BLaER1 treated with 17β-estradiol and CSF1 and Interleukin-3, amounts not matched to agents 10 nM and 100 nM (cell line): ENCODE results near the gene MAP2K6.
A peak's percentile ranks its signal among the peaks of the same experiment; 100 is the strongest.

Source experiments
- H3K27ac ChIP-seq, 11 experiments: shearing (Covaris generic); formaldehyde crosslinking; 2 replicates each; pipeline ENCODE4 v1.8.1; 2022
- H3K27me3 ChIP-seq, 11 experiments: shearing (Covaris generic); formaldehyde crosslinking; 2 replicates each; pipeline ENCODE4 v1.8.1; 2022
- H3K36me3 ChIP-seq, 11 experiments: shearing (Covaris generic); formaldehyde crosslinking; 2 replicates each; pipeline ENCODE4 v1.8.1; 2022
- H3K4me1 ChIP-seq, 10 experiments: shearing (Covaris generic); formaldehyde crosslinking; 2 replicates each; pipeline ENCODE4 v1.8.1; 2022
- H3K4me2 ChIP-seq, 11 experiments: shearing (Covaris generic); formaldehyde crosslinking; 2 replicates each; pipeline ENCODE4 v1.8.1; 2022
- H3K4me3 ChIP-seq, 10 experiments: shearing (Covaris generic); formaldehyde crosslinking; 2 replicates each; pipeline ENCODE4 v1.8.1; 2022
- H3K9ac ChIP-seq, 11 experiments: shearing (Covaris generic); formaldehyde crosslinking; 2 replicates each; pipeline ENCODE4 v1.8.1; 2022
- H3K9me3 ChIP-seq, 11 experiments: shearing (Covaris generic); formaldehyde crosslinking; replicated peaks in 1 of 11; 2 replicates each; pipeline ENCODE4 v1.8.1; 2022
- H4K20me1 ChIP-seq, 11 experiments: shearing (Covaris generic); formaldehyde crosslinking; 2 replicates each; pipeline ENCODE4 v1.8.1; 2022
- Cebpa-rat ChIP-seq, 11 experiments: shearing (Covaris generic); IDR thresholded peaks; 2 replicates each; pipeline ENCODE4 v1.8.1; 2022

The MAP2K6 gene

GRCh38 chr17:69572747-69573146, 158.2 kb downstream of the MAP2K6 start:
- no peaks in the 10 kb centered on the region for H3K27me3 ChIP-seq
- no peaks in the 10 kb centered on the region for H3K36me3 ChIP-seq
- no peak overlapping the region for H3K9ac ChIP-seq
- H3K4me3 ChIP-seq: no peak overlapping the region
- peaks cover 0 to 28% (median 15%) of the 10 kb centered on the region in 11 experiments; a peak in 9 of 22 replicates for H3K9me3 ChIP-seq
- TF ChIP-seq Cebpa-rat (IDR thresholded peaks at IDR 0.05): no peak
- peak overlapping the region in 5 of 11 experiments; percentile 4 to 21 (median 18); a peak in 7 of 22 replicates for H3K4me2 ChIP-seq
- peaks cover 20 to 86% (median 60%) of the 10 kb centered on the region in 10 experiments for H3K4me1 ChIP-seq
- no peaks in the 10 kb centered on the region for H4K20me1 ChIP-seq
- peak overlapping the region in 3 of 11 experiments; percentile 37 to 42 (median 38); a peak in 2 of 22 replicates for H3K27ac ChIP-seq

DNA sequence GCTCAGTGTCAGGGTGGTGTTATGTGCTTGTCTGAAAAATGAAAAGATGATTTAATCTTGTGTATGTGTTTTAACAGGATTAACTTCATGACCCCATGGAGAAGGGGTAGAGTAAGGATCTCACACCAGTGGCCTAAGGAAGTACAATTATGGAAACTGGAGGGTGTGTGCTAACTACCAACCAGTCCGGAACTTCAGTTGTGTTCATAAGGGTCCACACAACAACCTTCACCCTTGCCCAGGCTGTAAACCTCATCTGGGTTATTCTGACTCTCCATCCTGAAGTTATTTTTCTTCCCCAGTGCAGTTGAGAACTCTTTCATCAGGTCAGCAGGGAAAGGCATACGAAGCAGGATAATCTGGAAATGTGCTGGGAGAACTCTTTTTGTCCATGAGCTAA, 158.9 kb downstream of the MAP2K6 start:
- Histone ChIP-seq H3K9ac (peak overlapping the region in 1 of 11 experiments; percentile 48; a peak in 1 of 22 replicates), H4K20me1 (no peaks in the 10 kb centered on the region), H3K27ac (peak overlapping the region in 5 of 11 experiments; percentile 31 to 89 (median 79); a peak in 9 of 22 replicates), H3K4me1 (peaks cover 20 to 91% (median 66%) of the 10 kb centered on the region in 10 experiments), H3K27me3 (no peaks in the 10 kb centered on the region), H3K4me3 (no peak overlapping the region), H3K36me3 (no peaks in the 10 kb centered on the region), H3K4me2 (peak overlapping the region in 9 of 11 experiments; percentile 16 to 94 (median 45); a peak in 13 of 22 replicates), H3K9me3 (peaks cover 0 to 28% (median 15%) of the 10 kb centered on the region in 11 experiments; a peak in 9 of 22 replicates)
- no peak for TF ChIP-seq Cebpa-rat (IDR thresholded peaks at IDR 0.05)

DNA sequence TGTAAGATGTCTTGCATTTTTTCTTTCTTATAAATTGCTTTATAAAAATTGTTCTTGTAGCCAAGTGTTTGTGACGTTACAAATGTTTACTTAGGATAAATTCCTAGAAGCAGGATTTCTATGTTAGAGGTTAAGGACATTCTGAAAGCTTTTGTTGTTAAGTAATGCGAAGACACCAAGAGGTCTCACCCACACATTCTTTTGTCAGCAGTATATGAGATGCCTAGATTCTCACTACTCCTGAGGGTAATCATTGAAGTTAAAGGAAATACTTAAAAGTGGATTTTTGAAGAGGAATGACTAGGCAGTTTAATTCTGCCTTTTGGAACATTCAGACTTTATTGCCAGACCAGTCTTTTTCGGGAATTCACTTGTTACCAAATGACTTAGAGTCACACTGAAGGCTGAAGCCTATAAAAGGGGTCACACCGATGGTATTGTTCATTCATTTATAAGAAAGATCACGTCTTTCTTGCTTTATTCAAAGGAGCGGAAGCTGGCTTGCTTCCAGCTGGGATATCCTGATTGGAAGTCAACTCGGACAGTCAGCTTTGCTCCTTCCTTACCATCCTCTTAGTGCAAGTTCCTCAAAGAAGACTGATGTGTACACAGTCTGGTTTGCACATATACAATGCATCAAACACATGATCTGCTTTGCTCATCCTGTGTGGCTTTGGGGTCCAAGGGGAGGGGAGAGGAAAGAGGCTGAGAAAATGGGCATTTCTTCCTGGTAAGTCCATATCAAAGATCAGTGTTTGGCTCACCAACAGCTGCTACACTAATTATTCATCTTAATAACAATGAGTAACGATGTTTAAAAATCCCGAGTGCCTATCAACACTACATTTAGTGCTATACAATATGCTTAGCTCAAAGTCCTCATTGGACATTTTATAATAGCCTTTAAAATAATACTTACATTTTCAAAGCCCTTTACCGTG, 160.0 kb downstream of the MAP2K6 start:
- H3K27me3 ChIP-seq: no peaks in the 10 kb centered on the region
- peaks cover 20 to 99% (median 74%) of the 10 kb centered on the region in 10 experiments for H3K4me1 ChIP-seq
- H3K4me2 ChIP-seq: peak overlapping the region; percentile 54 to 94 (median 72)
- H3K9ac ChIP-seq: peak overlapping the region in 6 of 11 experiments; percentile 12 to 71 (median 38); a peak in 10 of 22 replicates
- H4K20me1 ChIP-seq: no peaks in the 10 kb centered on the region
- TF ChIP-seq Cebpa-rat (IDR thresholded peaks at IDR 0.05): no peak
- H3K4me3 ChIP-seq: no peak overlapping the region; a peak in 1 of 20 replicates
- peak overlapping the region in 9 of 11 experiments; percentile 12 to 89 (median 64); a peak in 16 of 22 replicates for H3K27ac ChIP-seq
- H3K9me3 ChIP-seq: peaks cover 0 to 28% (median 15%) of the 10 kb centered on the region in 11 experiments; a peak in 9 of 22 replicates
- no peaks in the 10 kb centered on the region for H3K36me3 ChIP-seq

DNA sequence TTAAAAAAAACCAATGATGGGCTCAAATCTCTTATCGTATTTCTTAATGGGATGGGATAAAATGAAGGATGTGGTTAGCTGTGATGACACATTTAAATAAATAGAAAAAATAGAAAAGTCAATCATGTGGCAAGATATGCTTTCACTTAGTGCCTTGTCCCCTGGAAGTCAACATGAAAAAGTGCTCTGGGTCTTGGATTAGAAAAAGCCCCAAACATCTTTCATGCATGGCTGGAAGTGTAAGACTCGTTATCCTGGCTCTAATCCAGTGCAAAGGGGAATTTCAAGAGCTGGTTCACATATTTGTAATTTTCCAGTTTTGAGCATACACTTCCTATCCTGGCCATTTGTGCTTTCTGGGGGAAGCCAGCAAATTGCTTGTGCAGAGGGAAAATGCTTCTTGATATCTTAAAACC, 160.9 kb downstream of the MAP2K6 start:
- H3K4me1 ChIP-seq: peaks cover 21 to 99% (median 79%) of the 10 kb centered on the region in 10 experiments
- H3K9ac ChIP-seq: peak overlapping the region in 8 of 11 experiments; percentile 3 to 71 (median 34); a peak in 11 of 22 replicates
- no peak overlapping the region; a peak in 1 of 20 replicates for H3K4me3 ChIP-seq
- peaks cover 0 to 28% (median 15%) of the 10 kb centered on the region in 11 experiments; a peak in 9 of 22 replicates for H3K9me3 ChIP-seq
- H3K36me3 ChIP-seq: no peaks in the 10 kb centered on the region
- 0 out of 22 replicates have a peak, but pooled peaks of 1 of the 11 experiments have one; percentile 13 for TF ChIP-seq Cebpa-rat (IDR thresholded peaks at IDR 0.05)
- H4K20me1 ChIP-seq: no peaks in the 10 kb centered on the region
- peak overlapping the region; percentile 54 to 94 (median 72) for H3K4me2 ChIP-seq
- H3K27me3 ChIP-seq: no peaks in the 10 kb centered on the region
- H3K27ac ChIP-seq: peak overlapping the region in 9 of 11 experiments; percentile 13 to 89 (median 64); a peak in 17 of 22 replicates

DNA sequence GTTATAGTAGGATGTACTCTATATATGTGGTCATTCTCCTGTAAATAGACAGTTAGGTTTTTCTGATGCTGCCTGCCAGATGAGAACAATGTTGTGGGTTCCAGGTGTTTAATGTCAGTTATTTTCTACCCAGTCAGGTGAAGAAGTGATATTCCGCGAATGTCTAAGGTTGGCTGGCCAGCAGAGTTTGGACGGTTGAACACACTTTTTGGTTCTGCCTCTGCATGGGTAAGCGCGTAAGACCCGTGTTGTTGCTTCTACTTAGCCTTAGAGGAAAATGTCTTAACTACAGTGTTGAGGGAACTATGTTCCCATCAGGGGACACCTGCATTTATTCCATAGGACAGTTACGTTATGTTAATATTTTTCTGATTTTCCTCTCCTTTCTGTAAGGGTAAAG, 162.6 kb downstream of the MAP2K6 start:
- Histone ChIP-seq H4K20me1 (no peaks in the 10 kb centered on the region; a peak in 1 of 22 replicates), H3K9me3 (peaks cover 0 to 11% (median under 1%) of the 10 kb centered on the region in 11 experiments; a peak in 7 of 22 replicates), H3K27ac (peak overlapping the region in 4 of 11 experiments; percentile 39 to 89 (median 81); a peak in 8 of 22 replicates), H3K36me3 (no peaks in the 10 kb centered on the region), H3K4me3 (no peak overlapping the region), H3K4me1 (peaks cover 36 to 98% (median 89%) of the 10 kb centered on the region in 10 experiments), H3K9ac (peak overlapping the region in 2 of 11 experiments; percentile 12 to 23; a peak in 4 of 22 replicates), H3K27me3 (no peaks in the 10 kb centered on the region), H3K4me2 (peak overlapping the region in 8 of 11 experiments; percentile 23 to 94 (median 47); a peak in 16 of 22 replicates)
- TF ChIP-seq Cebpa-rat (IDR thresholded peaks at IDR 0.05): no peak

GRCh38 chr17:69578385-69578936, 164.0 kb downstream of the MAP2K6 start:
- Histone ChIP-seq H3K27ac (peak overlapping the region in 4 of 11 experiments; percentile 27 to 89 (median 82); a peak in 9 of 22 replicates), H3K36me3 (no peaks in the 10 kb centered on the region), H3K4me1 (peaks cover 36 to 100% (median 91%) of the 10 kb centered on the region in 10 experiments), H3K9ac (peak overlapping the region in 1 of 11 experiments; percentile 25; a peak in 1 of 22 replicates), H3K27me3 (no peaks in the 10 kb centered on the region), H3K4me3 (0 out of 20 replicates have a peak overlapping the region, but pooled peaks of 1 of the 10 experiments have one; percentile 5), H4K20me1 (no peaks in the 10 kb centered on the region; a peak in 1 of 22 replicates), H3K4me2 (peak overlapping the region in 8 of 11 experiments; percentile 24 to 94 (median 86); a peak in 16 of 22 replicates), H3K9me3 (peaks cover 0 to 10% (median 0%) of the 10 kb centered on the region in 11 experiments; a peak in 2 of 22 replicates)
- no peak for TF ChIP-seq Cebpa-rat (IDR thresholded peaks at IDR 0.05)

- H3K9ac ChIP-seq: peak overlapping the region in 5 of 11 experiments; percentile 13 to 74 (median 68); a peak in 9 of 22 replicates
- peak overlapping the region in 5 of 10 experiments; percentile 2 to 49 (median 47); a peak in 6 of 20 replicates for H3K4me3 ChIP-seq
- peak overlapping the region; percentile 81 to 99 (median 89); a peak in 21 of 22 replicates for H3K4me2 ChIP-seq
- 0 out of 22 replicates have a peak, but pooled peaks cover 0 to 1% (median 0%) of the 10 kb centered on the region in 11 experiments for H3K36me3 ChIP-seq
- TF ChIP-seq Cebpa-rat (IDR thresholded peaks at IDR 0.05): no peak
- peak overlapping the region in 7 of 11 experiments; percentile 61 to 89 (median 80); a peak in 13 of 22 replicates for H3K27ac ChIP-seq
- H3K4me1 ChIP-seq: peaks cover 26 to 96% (median 83%) of the 10 kb centered on the region in 10 experiments
- peaks cover 3 to 15% (median 3%) of the 10 kb centered on the region in 11 experiments; a peak in 16 of 22 replicates for H3K9me3 ChIP-seq
- no peaks in the 10 kb centered on the region for H3K27me3 ChIP-seq
- H4K20me1 ChIP-seq: no peaks in the 10 kb centered on the region; a peak in 1 of 22 replicates
Observed at GRCh38 chr17:69579961-69580677, 165.6 kb downstream of the MAP2K6 start.
